Adrenal gland (tissue), 19 donors: ENCODE data around the gene SMC1B. TPM values are rescaled to one million over a fixed set of nuclear protein-coding genes. Genes with fewer than 3 reads are reported as not detected.
A peak's percentile ranks its signal among the peaks of the same experiment; 100 is the strongest.

Source experiments
- DNase-seq, 7 donors: peaks; one replicate each; pipeline ENCODE4 v3.0.0-alpha.2; 2019 to 2020
- H3K27ac ChIP-seq, 5 donors: fragments of 200-600 bp; sonication (generic) in 4 of 5; 1 replicate in 3 of 5; 2 replicates in 2 of 5; pipeline versions ENCODE4 v1.5.1 to v1.8.0; 2016 to 2020; ENCODE audit warnings: mild to moderate bottlenecking in 1 of 5
- H3K27me3 ChIP-seq: fragments of 200-600 bp; 2 replicates; pipeline ENCODE4 v1.8.0; 2021
- H3K36me3 ChIP-seq, 2 donors: fragments of 200-600 bp; replicated peaks in 1 of 2; 1 replicate in 1 of 2; 2 replicates in 1 of 2; pipeline versions ENCODE4 v1.5.1 to v1.8.0; 2018 to 2022
- H3K4me1 ChIP-seq, 2 donors: fragments of 200-600 bp; replicated peaks in 1 of 2; 1 replicate in 1 of 2; 2 replicates in 1 of 2; pipeline versions ENCODE4 v1.5.1 to v1.8.0; 2018 to 2021
- H3K4me3 ChIP-seq, 4 donors: fragments of 200-600 bp; sonication (generic) in 3 of 4; one replicate each; pipeline ENCODE4 v1.5.1; 2016 to 2018
- H3K9me3 ChIP-seq, 3 donors: fragments of 200-600 bp; sonication (generic) in 1 of 3; replicated peaks in 1 of 3; 1 replicate in 2 of 3; 2 replicates in 1 of 3; pipeline versions ENCODE4 v1.5.1 to v1.8.0; 2016 to 2021
- POLR2A ChIP-seq, 2 donors: fragments of 450-650 bp; IDR thresholded peaks; one replicate each; pipeline ENCODE4 v1.6.1; 2017; ENCODE audit warnings: antibody characterized with exemption in 2 of 2, mild to moderate bottlenecking in 2 of 2, moderate library complexity in 1 of 2
- WGBS, 4 donors: extraction: QIAGEN DNeasy Blood & Tissue Kit in 2 of 4; methylation state at CpG; one replicate each; pipeline versions ENCODE4 v1.1.5 to v1.1.7; 2013 to 2017; 5-methylcytosine and 5-hydroxymethylcytosine counted together
- intact Hi-C, 2 donors: fragments of 100-400 bp; cut with DNase I; formaldehyde crosslinking; loops; one replicate each; pipeline versions ENCODE4 v1.14.1 to v1.15.0; 2022 to 2023
- long read RNA-seq, 10 donors: library from polyadenylated mRNA in 3 of 10; unstranded in 2 of 10; stranded (forward) in 1 of 10; transcript quantifications; one replicate each; pipeline ENCODE4 v2.0.0 and lab custom pipeline, GENCODE V29; 2021 to 2026
- polyA plus RNA-seq, 3 donors: library from polyadenylated mRNA; stranded (reverse); fragments of 200-250 nt in 2 of 3; fragments of 350-450 nt in 1 of 3; fragmentation: Illumina TruSeq in 1 of 3; extraction: RNeasy Lipid Tissue Mini Kit (QIAGEN cat#74804) in 1 of 3; gene quantifications; one replicate each; pipeline ENCODE4 v1.2.3, GENCODE V29; 2013 to 2014
- total RNA-seq, 9 donors: library from RNA; depleted of rRNA in 4 of 9; stranded (reverse); fragments of >200 nt in 4 of 9; fragments of 120-200 nt in 1 of 9; fragmentation: NEBNext Ultra II Directional in 1 of 9; extraction: Animal tissue kit (Norgen Biotek cat#: 25700) in 1 of 9; gene quantifications; one replicate each; pipeline versions ENCODE4 v1.1.0 to v1.2.4, GENCODE V29; 2013 to 2023
- TF ChIP-seq, protein P1 (sequence below), 6 experiments: fragments of 450-650 bp in 4 of 6; fragments of 200-600 bp in 2 of 6; sonication (generic) in 1 of 6; IDR thresholded peaks; 1 replicate in 5 of 6; 2 replicates in 1 of 6; pipeline versions ENCODE4 v1.5.1 to v1.8.0; 2016 to 2021; ENCODE audit warnings: antibody characterized with exemption in 6 of 6, mild to moderate bottlenecking in 2 of 6, moderate library complexity in 1 of 6
- donor health status: healthy with polysubstance abuse.
- donor health status: Bipolar disorder and iron deficiency.
- donor health status: DM: yes; HTN: yes; CAD: no.
- donor health status: DM: no; HTN: no; CAD: no.
- donor health status: DM: no; HTN: no; CAD: no.
- donor health status: DM: yes; HTN: yes; CAD: no.

SMC1B gene, protein sequence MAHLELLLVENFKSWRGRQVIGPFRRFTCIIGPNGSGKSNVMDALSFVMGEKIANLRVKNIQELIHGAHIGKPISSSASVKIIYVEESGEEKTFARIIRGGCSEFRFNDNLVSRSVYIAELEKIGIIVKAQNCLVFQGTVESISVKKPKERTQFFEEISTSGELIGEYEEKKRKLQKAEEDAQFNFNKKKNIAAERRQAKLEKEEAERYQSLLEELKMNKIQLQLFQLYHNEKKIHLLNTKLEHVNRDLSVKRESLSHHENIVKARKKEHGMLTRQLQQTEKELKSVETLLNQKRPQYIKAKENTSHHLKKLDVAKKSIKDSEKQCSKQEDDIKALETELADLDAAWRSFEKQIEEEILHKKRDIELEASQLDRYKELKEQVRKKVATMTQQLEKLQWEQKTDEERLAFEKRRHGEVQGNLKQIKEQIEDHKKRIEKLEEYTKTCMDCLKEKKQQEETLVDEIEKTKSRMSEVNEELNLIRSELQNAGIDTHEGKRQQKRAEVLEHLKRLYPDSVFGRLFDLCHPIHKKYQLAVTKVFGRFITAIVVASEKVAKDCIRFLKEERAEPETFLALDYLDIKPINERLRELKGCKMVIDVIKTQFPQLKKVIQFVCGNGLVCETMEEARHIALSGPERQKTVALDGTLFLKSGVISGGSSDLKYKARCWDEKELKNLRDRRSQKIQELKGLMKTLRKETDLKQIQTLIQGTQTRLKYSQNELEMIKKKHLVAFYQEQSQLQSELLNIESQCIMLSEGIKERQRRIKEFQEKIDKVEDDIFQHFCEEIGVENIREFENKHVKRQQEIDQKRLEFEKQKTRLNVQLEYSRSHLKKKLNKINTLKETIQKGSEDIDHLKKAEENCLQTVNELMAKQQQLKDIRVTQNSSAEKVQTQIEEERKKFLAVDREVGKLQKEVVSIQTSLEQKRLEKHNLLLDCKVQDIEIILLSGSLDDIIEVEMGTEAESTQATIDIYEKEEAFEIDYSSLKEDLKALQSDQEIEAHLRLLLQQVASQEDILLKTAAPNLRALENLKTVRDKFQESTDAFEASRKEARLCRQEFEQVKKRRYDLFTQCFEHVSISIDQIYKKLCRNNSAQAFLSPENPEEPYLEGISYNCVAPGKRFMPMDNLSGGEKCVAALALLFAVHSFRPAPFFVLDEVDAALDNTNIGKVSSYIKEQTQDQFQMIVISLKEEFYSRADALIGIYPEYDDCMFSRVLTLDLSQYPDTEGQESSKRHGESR
- total RNA-seq (under 1 TPM in 1 of 9 donors, not detected in 8; 0.06 TPM), polyA plus RNA-seq (not detected)
- long read RNA-seq, donor 1, result 0 reads
- long read RNA-seq, donor 2, result 0 reads
- long read RNA-seq, donor 3, result 0 reads
- long read RNA-seq, donor 4, result 0 reads
- long read RNA-seq, donor 5, result 0 reads
- long read RNA-seq, donor 6, result 0 reads
- long read RNA-seq, donor 7, result 0 reads
- long read RNA-seq, donor 8, result 0 reads
- long read RNA-seq, donor 9, result 0 reads
- long read RNA-seq, donor 10, result 0 reads

DNA sequence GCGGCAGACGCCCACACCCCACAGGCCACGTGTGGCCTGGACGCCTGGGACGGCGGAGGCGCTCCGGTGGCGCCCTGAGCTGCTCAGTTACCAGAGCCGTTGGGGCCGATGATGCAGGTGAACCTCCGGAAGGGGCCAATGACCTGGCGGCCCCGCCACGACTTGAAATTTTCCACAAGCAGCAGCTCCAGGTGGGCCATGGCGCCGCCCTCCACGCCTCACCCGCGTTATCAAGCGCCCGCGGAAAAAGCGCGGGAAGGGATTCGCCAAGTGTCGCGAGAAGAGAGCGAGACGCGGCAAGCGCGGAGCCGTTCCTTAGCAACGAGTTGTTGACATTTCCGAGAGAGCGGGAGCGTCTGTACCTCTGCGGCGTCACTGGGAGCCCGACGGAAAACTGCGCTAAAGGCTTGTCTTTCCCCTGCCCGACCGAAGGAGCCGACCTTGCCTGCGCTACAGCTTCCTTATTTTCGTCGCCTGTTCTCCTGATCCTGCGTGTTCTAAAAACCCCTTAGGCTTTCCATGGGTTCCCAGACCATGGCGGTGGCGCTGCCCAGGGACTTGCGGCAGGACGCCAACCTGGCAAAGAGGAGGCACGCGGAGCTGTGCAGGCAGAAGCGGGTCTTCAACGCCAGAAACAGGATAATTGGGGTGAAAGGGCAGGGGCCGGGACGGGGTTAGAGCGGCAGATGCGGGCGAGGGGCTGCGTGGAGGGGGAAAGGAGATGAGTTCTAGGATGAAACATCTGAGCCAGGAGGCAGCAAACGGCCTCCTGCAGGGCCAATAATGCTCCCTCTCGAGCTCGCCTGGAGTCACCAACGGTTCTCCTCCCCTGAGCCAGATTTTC lies at the start of gene SMC1B, which contains the start of gene RIBC2:
TSS of gene SMC1B (minus strand) at position 232 of the 844 bp plus-strand sequence. CDS start at position 200, 32 bp downstream.
TSS of gene RIBC2 (plus strand) at position 326 of the 844 bp plus-strand sequence. CDS start at position 520, 194 bp downstream.
- H3K4me3 ChIP-seq, result peak within 1 kb of the TSS in 2 of 4 donors; percentile 20 to 53
- peaks cover 3% of the 10 kb centered on the region for H3K27me3 ChIP-seq
- H3K4me1 ChIP-seq, result peaks cover 4 to 10% of the 10 kb centered on the region in 2 donors
- TF ChIP-seq, protein P1, sequence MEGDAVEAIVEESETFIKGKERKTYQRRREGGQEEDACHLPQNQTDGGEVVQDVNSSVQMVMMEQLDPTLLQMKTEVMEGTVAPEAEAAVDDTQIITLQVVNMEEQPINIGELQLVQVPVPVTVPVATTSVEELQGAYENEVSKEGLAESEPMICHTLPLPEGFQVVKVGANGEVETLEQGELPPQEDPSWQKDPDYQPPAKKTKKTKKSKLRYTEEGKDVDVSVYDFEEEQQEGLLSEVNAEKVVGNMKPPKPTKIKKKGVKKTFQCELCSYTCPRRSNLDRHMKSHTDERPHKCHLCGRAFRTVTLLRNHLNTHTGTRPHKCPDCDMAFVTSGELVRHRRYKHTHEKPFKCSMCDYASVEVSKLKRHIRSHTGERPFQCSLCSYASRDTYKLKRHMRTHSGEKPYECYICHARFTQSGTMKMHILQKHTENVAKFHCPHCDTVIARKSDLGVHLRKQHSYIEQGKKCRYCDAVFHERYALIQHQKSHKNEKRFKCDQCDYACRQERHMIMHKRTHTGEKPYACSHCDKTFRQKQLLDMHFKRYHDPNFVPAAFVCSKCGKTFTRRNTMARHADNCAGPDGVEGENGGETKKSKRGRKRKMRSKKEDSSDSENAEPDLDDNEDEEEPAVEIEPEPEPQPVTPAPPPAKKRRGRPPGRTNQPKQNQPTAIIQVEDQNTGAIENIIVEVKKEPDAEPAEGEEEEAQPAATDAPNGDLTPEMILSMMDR (IDR thresholded peaks at IDR 0.05), result no peak
- no peak for TF ChIP-seq POLR2A (IDR thresholded peaks at IDR 0.05)
- no peak within 1 kb of the TSS for H3K27ac ChIP-seq
- H3K36me3 ChIP-seq, result no peaks in the 10 kb centered on the region
- intact Hi-C loops, result no loop called here
- H3K9me3 ChIP-seq, result no peaks in the 10 kb centered on the region
- WGBS, 4 donors, result 1 to 12% (median 6%) methylated on average over 19 to 68 of the region's 68 CpGs
- DNase-seq, result peak; percentile 54 to 85 (median 67)

DNA sequence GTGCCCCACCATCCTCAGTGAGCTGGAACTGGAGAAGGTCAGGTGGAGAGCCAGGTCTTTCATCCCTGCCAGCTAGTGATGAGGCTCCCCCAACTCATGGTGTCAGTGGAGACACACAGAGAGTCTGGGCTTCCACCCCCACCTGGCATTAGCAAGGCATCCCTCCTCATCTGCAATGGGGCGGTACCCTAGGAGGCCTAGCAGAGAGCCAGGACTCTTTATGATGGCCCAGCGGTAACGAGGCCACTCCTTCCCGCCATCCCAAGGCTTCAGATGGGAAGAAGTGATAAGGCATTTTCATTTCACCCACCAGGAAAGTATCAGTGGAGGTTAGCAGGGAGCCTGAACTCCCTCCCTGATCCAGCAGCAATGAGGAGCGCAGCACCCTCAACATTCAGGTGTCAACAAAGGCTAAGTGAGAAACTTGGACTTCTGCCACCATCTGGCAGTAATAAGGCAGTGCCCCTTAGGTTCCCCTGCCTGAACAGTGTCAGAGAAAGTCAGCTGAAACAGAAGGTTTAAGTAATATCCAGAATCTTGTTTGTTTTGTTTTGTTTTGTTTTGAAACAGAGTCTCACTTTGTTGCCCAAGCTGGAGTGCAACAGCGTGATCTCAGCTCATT lies 48.7 kb upstream of the SMC1B start:
- H3K4me1 ChIP-seq, result no peaks in the 10 kb centered on the region
- H3K27ac ChIP-seq, result no peak overlapping the region
- no peaks in the 10 kb centered on the region for H3K27me3 ChIP-seq
- no peaks in the 10 kb centered on the region for H3K9me3 ChIP-seq
- DNase-seq, result no peak
- H3K36me3 ChIP-seq, result no peaks in the 10 kb centered on the region
- intact Hi-C loops, result no loop called here
- 84 to 100% (median 88%) methylated on average over 3 to 6 of the region's 6 CpGs for WGBS, 4 donors
- no peak for TF ChIP-seq POLR2A (IDR thresholded peaks at IDR 0.05)
- TF ChIP-seq, protein P1 (IDR thresholded peaks at IDR 0.05), result no peak
- no peak overlapping the region for H3K4me3 ChIP-seq

DNA sequence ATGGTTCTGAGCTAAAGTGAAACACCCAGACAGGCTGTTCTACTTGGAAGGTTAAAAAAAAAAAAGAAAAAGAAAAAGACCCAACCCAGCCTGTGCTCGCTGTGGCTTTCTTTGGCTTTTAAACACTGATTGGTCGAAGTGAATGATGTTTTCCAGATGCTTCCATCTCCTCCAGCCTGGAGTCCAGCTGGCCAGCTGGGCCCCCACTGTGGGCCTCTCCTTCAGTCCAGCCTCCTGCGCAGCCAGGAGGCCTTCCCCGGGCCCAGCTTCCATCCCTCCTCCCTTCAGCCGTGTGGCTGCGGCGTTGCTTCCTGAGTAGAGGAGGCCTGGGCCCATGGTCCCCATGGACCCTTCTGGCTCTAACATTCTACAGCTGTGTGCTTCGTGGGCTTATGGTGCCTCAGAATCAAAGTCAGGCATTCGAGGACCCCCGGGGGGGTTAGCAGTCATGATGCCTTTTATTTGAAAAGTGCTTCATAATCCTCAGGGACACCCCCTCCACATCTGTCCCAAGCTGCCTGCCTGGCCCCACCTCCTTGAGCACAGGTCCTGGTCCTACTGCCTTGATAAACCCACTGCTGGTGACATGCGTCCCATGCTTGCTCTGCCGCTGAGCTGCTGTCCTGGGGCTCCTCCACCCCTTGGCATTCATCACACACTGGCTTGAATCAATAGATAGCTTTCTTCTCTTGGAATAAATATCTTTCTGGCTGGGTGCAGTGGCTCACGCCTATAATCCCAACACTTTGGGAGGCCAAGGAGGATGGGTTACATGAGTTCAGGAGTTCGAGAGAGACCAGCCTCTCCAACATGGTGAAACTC lies 47.1 kb upstream of the SMC1B start:
- Histone ChIP-seq H3K9me3 (no peaks in the 10 kb centered on the region), H3K27me3 (no peaks in the 10 kb centered on the region), H3K4me1 (no peaks in the 10 kb centered on the region), H3K27ac (peak overlapping the region in 2 of 5 donors; percentile 34 to 65), H3K36me3 (no peaks in the 10 kb centered on the region), H3K4me3 (no peak overlapping the region)
- intact Hi-C loops, result no loop called here
- peak in 1 of 7 donors; percentile 16 for DNase-seq
- WGBS, 4 donors, result 53 to 74% (median 71%) methylated on average over 12 to 14 of the region's 14 CpGs
- no peak for TF ChIP-seq POLR2A (IDR thresholded peaks at IDR 0.05)
- TF ChIP-seq, protein P1 (IDR thresholded peaks at IDR 0.05), result no peak
